T-helper 1 cell (primary cell): ENCODE data around the gene PTPRN2.

Experiments used
- DNase-seq, 5 donors: peaks; one replicate each; pipeline ENCODE4 v3.0.0-alpha.2; 2012 to 2020

Gene PTPRN2

GRCh38 chr7:157830331-157830730 lies 757.3 kb downstream of the PTPRN2 start:
- DNase-seq = no peak

DNA sequence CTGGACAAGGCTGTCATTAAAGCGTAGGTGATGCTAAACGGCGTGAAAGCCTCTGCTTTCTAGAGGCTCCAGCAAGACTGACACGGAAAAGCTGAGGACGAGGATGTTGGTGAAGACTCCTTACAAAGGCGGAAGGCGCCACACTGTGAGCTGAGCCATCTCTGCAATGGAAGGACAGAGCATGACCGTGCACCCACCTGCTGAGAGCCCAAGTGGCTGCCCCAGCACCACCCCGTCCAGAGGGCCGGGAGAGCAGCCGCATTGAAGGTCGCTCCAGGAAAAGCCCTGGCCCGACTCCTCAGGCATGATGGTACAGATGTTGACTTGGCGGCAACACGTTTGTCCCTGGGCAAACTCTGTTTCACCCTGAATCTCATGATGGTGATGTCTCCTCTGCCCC lies 758.1 kb downstream of the PTPRN2 start:
- no peak for DNase-seq

DNA sequence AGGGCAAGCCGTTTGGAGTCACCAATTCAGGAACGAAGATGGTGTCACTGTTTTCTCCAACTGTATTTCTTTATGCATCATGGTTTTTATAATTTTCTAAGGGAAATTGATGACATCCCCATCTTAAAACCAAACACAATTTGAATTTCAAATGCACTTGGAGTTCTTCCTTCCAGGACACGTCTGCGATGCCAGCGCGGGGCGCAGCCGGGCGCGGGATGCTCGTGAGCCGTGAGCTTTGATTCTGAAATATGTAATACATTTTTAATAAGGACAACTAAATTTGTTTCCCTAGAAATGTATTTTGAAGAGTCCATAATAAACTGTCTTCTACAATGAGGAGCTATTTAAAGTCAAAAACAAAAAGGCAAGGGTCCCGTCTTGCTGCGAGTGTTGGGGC lies 758.7 kb downstream of the PTPRN2 start:
- DNase-seq = no peak

DNA sequence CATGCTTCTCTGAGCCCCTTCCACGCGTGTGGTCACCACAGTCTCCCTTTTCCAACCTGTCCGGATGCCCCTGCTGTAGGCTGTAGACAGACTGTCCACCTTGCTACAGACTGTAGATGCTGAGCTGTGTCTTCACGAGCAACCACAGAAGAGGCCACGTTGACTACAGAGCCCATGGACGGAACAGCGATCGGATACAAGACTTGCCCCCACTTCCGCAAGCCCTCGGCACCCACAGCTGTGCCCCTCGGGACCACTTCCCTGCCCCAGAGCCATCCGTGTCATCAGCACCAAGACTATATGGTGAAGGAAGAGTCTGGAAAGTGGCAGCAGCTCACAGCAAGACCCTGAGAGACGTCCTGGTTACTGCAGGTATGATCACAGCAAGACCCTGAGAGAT lies 759.4 kb downstream of the PTPRN2 start:
- DNase-seq = no peak

- DNase-seq = no peak
These were observed 759.8 kb downstream of the PTPRN2 start for GRCh38 chr7:157827863-157828160.

- no peak for DNase-seq
These were observed 760.4 kb downstream of the PTPRN2 start for GRCh38 chr7:157827045-157827862.

- no peak for DNase-seq
These were observed 761.1 kb downstream of the PTPRN2 start for GRCh38 chr7:157826566-157826965.

DNA sequence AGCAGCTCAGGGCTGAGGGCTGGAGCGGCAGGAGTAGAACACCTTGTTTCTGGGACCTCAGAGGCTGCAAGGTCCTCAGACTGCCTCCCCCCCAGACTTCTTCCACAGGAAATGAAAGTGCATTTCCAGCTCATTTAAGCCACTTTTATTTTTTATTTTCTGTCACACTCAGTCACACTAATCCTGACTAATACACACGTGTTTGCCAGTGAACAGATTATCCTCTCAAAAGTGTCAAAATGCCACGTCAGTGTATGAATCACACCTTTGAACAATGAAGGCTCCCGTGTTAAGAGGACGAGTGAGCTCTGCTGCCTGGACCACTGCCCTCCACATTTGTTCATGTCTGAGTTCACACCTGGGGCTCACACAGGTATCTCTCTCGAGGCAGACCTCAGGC lies 762.3 kb downstream of the PTPRN2 start:
- DNase-seq = no peak

- DNase-seq = no peak
These were observed 762.9 kb downstream of the PTPRN2 start for GRCh38 chr7:157824819-157825121.

DNA sequence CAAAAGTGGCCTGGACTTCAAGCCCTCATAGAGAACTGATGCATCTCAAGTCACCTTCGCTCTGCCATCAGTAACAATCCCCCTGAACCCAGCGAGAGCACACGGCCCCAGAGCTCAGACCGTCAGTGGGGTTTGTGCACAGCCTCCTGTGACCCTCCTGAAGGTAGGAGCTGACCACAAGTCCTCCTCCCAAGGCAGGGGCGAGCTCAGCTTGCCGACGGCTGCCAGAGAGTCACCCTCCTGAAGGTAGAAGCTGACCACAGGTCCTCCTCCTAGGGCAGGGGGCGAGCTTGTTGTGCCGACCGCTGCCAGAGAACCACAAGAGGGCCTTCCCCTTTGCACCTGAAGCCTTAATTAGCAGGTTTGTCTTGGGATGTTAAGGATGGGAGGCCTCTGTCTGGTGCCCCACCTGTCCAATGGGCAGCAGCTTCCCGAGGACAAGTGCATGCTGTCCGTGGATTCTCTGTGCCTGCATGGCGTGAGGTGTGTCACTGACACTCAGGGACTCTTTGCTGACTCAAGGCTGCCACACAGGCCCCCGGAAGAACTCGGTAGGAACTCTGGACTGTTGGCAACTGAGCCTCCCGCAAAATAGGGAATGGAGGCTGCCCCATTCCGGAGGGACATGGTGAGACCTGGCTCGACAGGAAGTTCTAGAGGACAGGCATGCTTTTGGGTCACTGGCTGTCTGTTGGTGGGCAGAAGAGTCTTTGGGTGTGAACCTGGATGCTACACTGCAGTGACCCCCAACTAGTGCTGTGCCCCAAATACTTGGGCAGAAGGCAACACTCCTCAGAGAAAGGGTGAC lies 763.4 kb downstream of the PTPRN2 start:
- no peak for DNase-seq

DNA sequence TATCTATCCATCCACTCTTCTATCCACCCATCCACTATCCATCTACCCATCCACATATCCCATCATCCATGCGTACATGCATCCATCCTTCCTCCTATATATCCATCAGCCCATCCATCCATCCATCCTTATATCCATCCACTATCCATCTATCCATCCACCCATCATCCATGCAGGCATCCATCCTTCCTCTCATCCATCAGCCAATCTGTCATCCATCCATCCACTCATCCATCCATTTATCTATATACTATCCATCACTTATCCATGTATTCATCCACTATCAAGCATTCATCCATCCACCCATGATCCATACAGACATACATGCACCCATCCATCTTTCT lies 765.0 kb downstream of the PTPRN2 start:
- no peak for DNase-seq

DNA sequence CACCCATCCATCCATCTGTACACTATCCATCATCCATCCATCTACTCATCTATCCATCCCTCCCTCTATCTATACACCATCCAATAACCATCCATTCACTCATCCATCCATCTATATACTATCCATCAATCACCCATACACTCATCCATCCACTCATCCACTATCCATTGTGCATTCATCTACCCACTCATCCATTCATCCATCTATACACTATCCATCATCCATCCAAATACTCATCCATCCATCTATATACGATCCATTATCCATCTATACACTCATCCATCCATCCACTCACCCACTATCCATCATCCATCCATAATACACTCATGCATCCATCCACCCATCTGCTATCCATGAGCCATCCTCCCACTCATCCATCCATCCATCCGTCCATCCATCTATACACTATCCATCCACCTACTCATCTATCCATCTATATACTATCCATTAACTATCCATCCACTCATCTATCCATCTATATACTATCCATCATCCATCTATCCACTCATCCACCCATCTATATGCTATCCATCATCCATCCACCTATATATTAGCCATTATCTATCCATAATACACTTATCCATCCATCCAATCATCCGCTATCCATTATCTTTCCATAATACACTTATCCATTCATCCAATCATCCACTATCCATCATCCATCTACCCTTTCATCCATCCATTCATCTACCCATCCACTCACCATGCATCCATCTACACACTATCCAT lies 765.5 kb downstream of the PTPRN2 start:
- DNase-seq = no peak

DNA sequence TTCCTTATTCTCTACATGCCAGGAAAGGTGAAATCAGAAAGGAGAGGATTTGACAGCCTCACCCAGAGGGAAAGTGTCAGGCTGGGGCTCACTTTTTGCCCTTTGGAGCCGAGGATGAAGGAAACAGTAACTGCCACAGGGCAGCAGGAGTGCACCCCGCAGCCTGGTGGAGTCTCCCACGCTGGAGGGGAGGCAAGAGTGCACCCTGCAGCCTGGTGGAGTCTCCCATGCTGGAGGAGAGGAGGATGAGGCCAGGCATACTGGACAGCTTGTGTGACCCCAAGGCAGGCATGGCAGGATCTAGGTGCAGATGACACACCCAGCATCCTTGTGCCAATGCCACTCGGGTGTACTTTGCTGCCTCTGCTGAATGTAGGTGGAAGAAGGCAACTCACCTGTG lies 766.8 kb downstream of the PTPRN2 start:
- no peak for DNase-seq

GRCh38 chr7:157819455-157819807 lies 768.2 kb downstream of the PTPRN2 start:
- no peak for DNase-seq

DNA sequence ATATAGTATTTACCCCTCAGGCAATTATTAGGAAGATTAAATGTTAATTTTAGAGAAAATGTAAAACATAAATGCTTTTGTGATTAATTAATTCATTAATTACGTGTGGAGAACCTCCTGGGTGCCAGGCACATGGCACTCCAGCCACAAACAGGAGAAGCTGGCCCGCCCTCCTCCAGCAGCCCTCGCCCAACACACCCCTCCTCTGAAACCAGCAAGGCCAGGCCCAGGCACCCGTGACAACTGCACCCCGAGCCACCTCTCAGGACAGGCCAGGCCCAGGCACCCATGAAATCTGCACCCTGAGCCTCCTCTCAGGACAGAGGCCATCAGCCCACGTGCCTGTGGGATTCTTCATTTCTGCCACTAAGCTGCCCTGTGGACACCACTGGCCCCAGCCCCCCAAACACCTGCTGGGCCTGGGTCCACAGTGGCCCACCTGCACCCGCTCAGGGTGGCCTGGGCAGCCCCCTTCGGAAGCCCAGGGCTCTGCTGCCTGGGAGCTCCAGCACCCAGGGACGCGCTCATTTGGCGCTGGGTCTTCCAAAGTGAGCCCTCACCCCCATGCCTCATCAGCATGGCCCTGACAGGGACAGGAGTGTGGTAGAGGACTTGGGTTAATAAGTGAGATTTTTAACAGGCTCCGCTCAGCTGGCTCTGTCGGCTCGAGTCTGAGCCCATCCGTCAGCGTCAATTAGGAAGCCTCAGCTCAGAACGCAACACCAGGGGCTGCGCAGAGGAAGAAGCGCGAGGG lies 768.7 kb downstream of the PTPRN2 start:
- DNase-seq = no peak

DNA sequence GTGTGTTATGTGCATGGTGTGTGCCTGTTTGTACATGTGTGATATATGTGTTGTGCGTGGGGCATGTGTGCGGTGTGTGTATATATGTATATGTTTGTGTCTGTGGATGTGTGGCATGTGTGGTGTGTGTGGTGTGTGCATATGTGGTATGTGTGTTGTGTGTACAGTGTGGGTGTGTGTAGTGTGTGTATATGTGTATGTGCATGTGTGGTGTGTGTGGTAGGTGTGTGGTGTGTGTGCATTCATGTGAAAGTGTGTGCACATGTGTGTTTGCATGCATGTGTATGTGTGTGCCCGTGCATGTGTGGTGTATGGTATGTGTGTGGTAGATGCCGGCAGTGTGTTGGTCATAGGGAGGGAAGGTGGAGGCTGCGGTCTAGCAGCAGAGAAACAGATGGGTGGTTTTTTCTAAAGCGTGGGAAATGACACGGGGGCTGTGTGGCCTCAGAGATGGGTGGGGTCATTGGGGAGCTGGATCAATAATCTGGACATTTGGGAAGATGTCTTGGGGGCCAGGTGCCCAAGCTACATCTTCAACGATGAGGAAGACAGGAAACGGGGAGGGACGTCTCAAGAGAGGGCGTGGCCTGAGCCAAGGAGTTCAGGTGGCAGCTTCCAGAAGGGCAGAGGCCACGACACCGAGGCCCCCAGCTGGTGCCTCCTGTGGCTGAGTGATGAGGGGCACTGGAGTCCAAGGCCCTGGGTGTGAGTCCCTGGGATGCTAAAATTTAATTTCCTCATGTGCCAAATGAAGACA lies 769.5 kb downstream of the PTPRN2 start:
- DNase-seq = no peak

DNA sequence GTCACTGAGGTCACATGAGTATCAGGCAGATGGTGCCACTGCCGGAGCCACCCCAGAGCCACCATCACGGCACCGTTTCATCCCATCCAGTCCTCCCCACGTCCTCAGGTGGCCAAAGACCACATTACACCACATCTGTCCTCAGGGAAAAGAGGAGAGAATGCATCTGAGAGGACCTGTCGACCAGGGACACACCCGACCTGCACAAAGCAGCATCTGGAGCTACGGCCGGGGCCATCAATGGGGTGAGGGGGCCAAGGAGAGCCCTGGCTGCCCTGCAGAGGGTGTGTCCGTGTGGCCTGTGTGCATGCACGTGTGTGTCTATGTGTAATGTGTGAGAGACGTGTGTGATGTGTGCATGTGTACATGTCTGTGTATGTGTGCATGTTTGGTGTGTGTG lies 770.2 kb downstream of the PTPRN2 start:
- DNase-seq = no peak

- no peak for DNase-seq
These were observed 770.9 kb downstream of the PTPRN2 start for GRCh38 chr7:157816526-157817250.

DNA sequence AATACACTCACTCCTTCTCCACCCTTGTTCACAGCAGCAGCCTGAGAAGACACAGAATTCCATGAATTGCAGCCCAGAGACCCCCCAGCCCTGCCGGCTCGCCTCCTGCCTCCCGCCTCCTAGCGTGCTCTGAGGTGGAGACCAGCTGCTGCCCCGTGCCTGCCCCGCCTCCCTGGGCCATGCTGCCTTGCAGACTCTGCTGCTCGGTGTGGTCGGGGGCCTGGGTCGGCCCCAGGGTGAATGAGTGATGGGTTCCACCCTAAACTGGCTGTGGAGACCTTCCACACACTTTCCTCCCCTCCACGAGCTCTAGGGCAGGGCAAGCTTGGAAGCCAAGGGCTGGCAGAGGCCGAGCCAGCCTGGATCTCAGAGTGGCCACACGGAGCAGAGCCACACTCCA lies 771.5 kb downstream of the PTPRN2 start:
- DNase-seq = no peak

- DNase-seq = no peak
These were observed 772.0 kb downstream of the PTPRN2 start for GRCh38 chr7:157815706-157816022.

GRCh38 chr7:157814931-157815705 lies 772.5 kb downstream of the PTPRN2 start:
- DNase-seq = no peak
